ENCODE measurements around the gene SMAD7. TPM values are rescaled to one million over a fixed set of nuclear protein-coding genes. Genes with fewer than 3 reads are reported as not detected.

Gene SMAD7
- total RNA-seq, 2 experiments from 2014 or later = 23.8 to 24.1 TPM

DNA sequence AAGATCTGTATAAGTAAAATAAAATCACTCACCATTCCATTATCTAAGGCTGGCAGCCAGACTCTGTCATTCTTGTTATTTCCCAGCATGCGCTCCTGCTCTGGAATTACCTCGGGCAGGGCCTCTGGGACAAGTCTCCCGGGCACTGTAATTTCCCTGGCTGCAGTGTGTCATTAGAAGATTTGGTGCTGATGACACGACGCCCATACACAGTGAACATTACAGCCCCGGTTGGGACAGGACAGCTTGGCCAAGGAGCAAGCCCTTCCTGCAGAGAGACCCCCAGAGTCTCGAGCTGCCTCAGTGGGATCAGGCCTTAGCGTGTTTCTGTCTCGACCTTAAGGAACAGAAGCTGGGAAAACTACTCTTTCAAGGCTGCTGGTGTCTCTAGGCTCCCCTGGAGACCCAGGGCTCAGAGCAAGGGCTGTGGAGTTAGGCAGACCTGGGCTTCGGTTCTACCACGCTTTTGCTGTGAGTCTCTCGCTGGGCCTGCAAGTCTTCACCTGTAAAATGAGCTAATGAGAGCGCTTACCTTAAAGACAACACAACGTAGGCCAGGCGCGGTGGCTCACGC lies 39.7 kb downstream of the SMAD7 start:
- Mint-ChIP-seq H3K36me3 (ENCODE audit: low read depth) (no peaks in the 10 kb centered on the region), H3K27ac (no peak overlapping the region), H3K4me3 (no peak overlapping the region), H3K9me3 (ENCODE audit: insufficient read depth) (no peaks in the 10 kb centered on the region), H3K27me3 (ENCODE audit: low read depth) (peaks cover under 1% of the 10 kb centered on the region), H3K4me1 (ENCODE audit: low read depth) (peaks cover 49% of the 10 kb centered on the region)
- DNase-seq = no peak
- ATAC-seq = no peak
- ChIA-PET POLR2A (no interaction called here), CTCF (interaction anchor here (5.4 kb wide), 1 partner anchor 133 kb away, joined by 35 read pairs; no protein-coding TSS in a partner anchor)

DNA sequence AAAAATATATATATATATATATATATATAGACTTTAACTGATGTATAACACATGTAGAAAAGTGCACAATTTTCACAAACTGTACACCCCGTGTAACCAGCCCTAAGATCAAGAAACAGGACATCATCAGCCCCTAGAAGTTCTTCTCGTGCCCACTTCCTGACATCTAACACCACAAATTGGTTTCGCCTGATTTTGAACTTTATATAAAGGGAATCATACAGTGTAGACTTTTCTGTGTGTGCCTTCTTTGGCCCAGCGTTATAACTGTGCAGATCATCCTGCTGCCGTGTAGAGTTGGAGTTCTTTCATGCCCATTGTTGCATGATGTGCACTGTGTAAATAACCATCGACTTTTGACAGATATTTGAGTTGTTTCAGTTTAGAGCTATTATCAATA lies 41.0 kb downstream of the SMAD7 start:
- CTCF ChIA-PET = interaction anchor here (1.0 kb wide), 1 partner anchor 133 kb away, joined by 3 read pairs; no protein-coding TSS in a partner anchor
- POLR2A ChIA-PET = interaction anchor here (0.6 kb wide), 1 partner anchor 35 kb away, joined by 4 read pairs; no protein-coding TSS in a partner anchor

DNA sequence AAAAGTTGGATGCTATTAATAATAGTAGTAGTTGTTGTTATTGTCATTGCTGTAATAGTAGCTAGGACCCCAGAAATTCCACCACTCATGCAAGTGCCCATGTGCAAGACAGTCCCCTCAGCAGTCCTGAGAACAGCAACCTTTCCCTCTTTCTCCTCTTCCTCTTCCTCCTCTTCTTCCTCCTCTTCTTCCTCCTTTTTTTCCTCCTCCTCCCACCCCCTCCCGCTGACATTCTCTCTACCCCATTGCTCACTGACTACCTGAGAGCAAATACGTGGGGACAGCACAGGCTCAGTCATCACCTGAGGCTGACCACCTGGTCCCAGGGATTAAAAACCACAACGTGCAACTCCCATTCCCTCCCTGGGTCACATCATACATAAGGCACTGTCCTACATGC lies 41.8 kb downstream of the SMAD7 start:
- H3K4me3 Mint-ChIP-seq = no peak overlapping the region
- peaks cover 2% of the 10 kb centered on the region for H3K27me3 Mint-ChIP-seq (ENCODE audit: low read depth)
- peaks cover 8% of the 10 kb centered on the region for H3K36me3 Mint-ChIP-seq (ENCODE audit: low read depth)
- no peak for DNase-seq
- peaks cover 30% of the 10 kb centered on the region for H3K4me1 Mint-ChIP-seq (ENCODE audit: low read depth)
- ATAC-seq = no peak
- peak overlapping the region; percentile 32 for H3K27ac Mint-ChIP-seq
- ChIA-PET CTCF (no interaction called here), POLR2A (no interaction called here)
- peaks cover 6% of the 10 kb centered on the region for H3K9me3 Mint-ChIP-seq (ENCODE audit: insufficient read depth)

More for the DNA sequence above, 41.0 kb downstream of the SMAD7 start:
- DNase-seq = peak; percentile 62
- H3K4me1 Mint-ChIP-seq (ENCODE audit: low read depth) = peaks cover 37% of the 10 kb centered on the region
- no peaks in the 10 kb centered on the region for H3K9me3 Mint-ChIP-seq (ENCODE audit: insufficient read depth)
- H3K27ac Mint-ChIP-seq = peak overlapping the region; percentile 59
- H3K27me3 Mint-ChIP-seq (ENCODE audit: low read depth) = peaks cover 2% of the 10 kb centered on the region
- peak overlapping the region; percentile 14 for H3K4me3 Mint-ChIP-seq
- H3K36me3 Mint-ChIP-seq (ENCODE audit: low read depth) = peaks cover 3% of the 10 kb centered on the region
- ATAC-seq = peak; percentile 87

DNA sequence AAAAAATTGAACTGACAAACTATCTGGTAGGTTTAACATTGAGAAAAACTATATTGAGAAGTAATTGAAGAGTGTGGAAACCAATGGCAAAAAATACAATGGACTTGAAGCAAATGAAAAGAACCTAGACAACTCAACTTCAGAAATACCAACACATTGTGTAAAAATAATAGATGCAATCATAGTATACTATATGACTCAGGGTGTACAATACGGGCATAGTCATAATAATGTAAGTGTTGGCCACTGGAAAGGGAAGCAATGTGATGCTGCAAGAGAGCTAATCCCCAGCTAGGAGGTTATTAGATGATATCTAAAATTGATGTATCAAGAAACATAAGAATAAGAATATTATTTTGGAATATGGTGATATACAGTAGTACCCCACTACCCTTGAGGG lies 45.3 kb downstream of the SMAD7 start:
- ATAC-seq (no peak), DNase-seq (no peak)
- Mint-ChIP-seq H3K4me3 (no peak overlapping the region), H3K27me3 (ENCODE audit: low read depth) (peaks cover 2% of the 10 kb centered on the region), H3K9me3 (ENCODE audit: insufficient read depth) (peaks cover 6% of the 10 kb centered on the region), H3K4me1 (ENCODE audit: low read depth) (peaks cover 28% of the 10 kb centered on the region), H3K36me3 (ENCODE audit: low read depth) (peaks cover 10% of the 10 kb centered on the region), H3K27ac (no peak overlapping the region)
- ChIA-PET CTCF (no interaction called here), POLR2A (no interaction called here)

DNA sequence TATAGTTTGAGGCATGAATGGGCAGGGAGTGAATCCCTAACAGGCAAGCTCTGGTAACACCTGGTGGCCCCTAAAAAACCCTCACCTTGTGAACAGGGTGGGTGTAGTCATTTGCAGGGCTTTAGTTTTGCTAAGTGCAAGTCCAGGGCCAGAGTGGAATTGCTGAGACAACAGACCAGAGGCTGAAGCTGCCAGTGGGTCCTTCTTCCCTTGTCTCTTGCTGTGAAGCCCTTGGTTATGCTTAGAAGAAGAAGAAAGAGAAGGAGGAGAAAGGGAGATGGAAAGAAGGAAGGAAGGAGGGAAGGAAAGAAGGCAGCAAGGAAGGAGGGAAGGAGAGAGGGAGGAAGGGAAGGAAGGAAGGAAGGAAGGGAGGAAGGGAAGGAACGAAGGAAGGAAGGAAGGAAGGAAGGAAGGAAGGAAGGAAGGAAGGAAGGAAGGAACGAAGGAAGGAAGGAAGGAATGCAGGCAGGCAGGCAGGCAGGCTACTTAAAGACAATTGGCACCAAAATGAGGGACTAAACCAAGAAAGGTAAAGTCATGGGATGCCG lies 45.8 kb downstream of the SMAD7 start:
- Mint-ChIP-seq H3K36me3 (ENCODE audit: low read depth) (peaks cover 10% of the 10 kb centered on the region), H3K27ac (no peak overlapping the region), H3K4me1 (ENCODE audit: low read depth) (peaks cover 27% of the 10 kb centered on the region), H3K9me3 (ENCODE audit: insufficient read depth) (peaks cover 6% of the 10 kb centered on the region), H3K4me3 (no peak overlapping the region), H3K27me3 (ENCODE audit: low read depth) (peaks cover 2% of the 10 kb centered on the region)
- CTCF ChIA-PET = interaction anchor here (0.9 kb wide), 1 partner anchor 33 kb away, joined by 3 read pairs; no protein-coding TSS in a partner anchor
- DNase-seq (no peak), ATAC-seq (no peak)
- POLR2A ChIA-PET = no interaction called here

DNA sequence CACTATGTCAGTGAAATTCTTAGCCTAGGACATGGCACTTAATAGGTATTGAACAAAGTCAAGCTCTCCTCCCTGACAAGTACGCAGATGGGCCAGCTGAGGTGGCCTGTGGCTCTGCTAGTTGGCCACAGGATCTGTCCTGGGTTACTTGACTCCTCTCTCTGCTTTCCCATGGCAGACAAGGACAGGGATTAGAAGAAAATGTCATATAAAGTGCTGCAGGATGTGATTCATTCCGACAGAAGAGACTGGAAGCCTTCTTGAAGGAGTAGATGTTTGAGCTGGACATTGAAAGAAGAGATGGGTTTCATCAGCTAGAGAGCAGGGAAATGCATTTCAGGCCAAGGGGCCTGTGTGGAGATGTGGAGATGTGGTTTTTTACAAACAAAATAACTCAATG lies 46.7 kb downstream of the SMAD7 start:
- H3K27ac Mint-ChIP-seq = no peak overlapping the region
- CTCF ChIA-PET = interaction anchor here (0.9 kb wide), 1 partner anchor 34 kb away, joined by 3 read pairs; no protein-coding TSS in a partner anchor

DNA sequence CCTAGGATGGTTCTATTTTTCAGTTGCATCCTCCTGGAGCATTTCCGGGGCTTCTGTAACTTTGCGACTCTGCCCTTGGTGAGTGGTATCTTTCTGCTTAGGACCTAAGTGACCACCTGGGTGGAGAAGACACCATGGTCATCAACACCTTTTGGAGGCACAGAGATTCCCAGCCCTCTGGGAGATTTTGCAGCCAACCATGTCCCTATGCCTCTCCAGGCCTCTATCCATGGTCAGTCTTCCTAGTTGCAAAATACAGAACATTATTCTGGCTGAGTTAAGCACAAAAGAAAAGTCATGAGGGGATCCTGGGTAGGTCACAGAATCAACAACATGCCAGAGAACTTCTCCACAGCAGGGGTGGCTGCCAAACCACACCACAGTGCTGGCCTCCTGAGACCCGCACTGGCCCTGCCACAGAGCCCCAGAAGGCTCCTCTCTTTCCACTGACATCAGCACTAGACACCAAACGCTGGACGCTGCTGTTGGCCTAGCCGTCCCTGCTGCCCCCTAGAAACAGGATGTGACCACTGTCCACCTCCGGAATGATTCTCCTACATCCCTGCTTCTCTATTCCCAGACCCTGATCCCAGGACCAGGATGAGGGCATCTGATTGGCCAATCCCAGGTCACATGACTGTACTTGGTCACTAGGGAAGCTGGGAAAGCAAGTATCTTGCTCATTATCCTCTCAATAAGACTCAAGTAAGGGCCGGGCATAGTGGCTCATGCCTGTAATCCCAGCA lies 47.7 kb downstream of the SMAD7 start:
- Mint-ChIP-seq H3K27me3 (ENCODE audit: low read depth) (peaks cover 2% of the 10 kb centered on the region), H3K4me3 (no peak overlapping the region), H3K27ac (no peak overlapping the region)

More for the DNA sequence above, 46.7 kb downstream of the SMAD7 start:
- ATAC-seq = no peak
- Mint-ChIP-seq H3K9me3 (ENCODE audit: insufficient read depth) (peaks cover 11% of the 10 kb centered on the region), H3K36me3 (ENCODE audit: low read depth) (peaks cover 10% of the 10 kb centered on the region), H3K27me3 (ENCODE audit: low read depth) (peaks cover 2% of the 10 kb centered on the region), H3K4me3 (no peak overlapping the region), H3K4me1 (ENCODE audit: low read depth) (peaks cover 27% of the 10 kb centered on the region)
- DNase-seq = no peak
- POLR2A ChIA-PET = interaction anchor here (0.5 kb wide), 1 partner anchor 30 kb away, joined by 3 read pairs; no protein-coding TSS in a partner anchor

DNA sequence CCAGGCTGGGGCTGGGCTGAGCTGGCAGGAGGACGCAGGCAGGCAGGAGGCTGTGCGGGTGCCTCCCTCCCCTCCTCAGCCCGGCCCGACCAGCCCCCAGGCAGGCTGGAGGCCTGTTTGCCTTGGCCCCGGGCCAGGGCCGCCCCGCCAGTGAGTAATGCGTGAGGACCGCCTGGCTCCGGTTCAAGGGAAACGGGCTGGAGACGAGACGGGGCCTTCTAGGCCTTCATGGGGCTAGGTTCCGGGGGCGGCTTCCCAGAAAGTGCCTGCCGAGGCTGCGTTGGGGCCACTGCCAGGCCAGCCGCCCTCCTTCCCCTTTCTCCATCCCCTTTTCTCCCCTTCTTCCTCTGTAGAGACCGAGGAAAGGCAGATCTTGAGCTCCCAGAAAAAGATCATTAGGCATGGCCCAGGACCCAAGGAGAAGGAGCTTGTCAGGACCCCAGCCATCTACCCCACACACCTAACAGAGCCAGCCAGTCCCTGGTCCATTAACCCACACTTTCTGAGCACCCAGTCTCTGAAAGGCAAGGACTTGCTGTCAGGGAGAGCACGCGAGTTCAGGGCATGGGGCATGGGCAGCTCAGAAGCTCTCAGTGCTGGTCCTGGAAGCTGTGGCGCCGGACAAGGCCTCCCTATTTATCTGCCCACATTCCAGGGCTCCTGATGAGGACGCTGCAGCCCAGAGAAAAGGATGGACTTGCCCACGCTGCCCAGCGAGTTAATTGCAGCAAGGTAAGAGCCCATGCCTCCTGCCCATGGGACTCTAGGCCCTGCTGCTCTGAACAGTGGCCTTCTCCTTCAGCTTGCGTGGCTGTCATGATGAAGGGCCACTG lies 48.5 kb downstream of the SMAD7 start:
- H3K27me3 Mint-ChIP-seq (ENCODE audit: low read depth) = peaks cover 2% of the 10 kb centered on the region
- H3K9me3 Mint-ChIP-seq (ENCODE audit: insufficient read depth) = peaks cover 11% of the 10 kb centered on the region
- DNase-seq (no peak), ATAC-seq (no peak)
- no peak overlapping the region for H3K4me3 Mint-ChIP-seq
- ChIA-PET CTCF (no interaction called here), POLR2A (no interaction called here)
- H3K36me3 Mint-ChIP-seq (ENCODE audit: low read depth) = peaks cover 10% of the 10 kb centered on the region
- H3K4me1 Mint-ChIP-seq (ENCODE audit: low read depth) = peaks cover 22% of the 10 kb centered on the region
- no peak overlapping the region for H3K27ac Mint-ChIP-seq

More for the DNA sequence above, 47.7 kb downstream of the SMAD7 start:
- POLR2A ChIA-PET = interaction anchor here (0.5 kb wide), 1 partner anchor 31 kb away, joined by 3 read pairs; no protein-coding TSS in a partner anchor
- Mint-ChIP-seq H3K4me1 (ENCODE audit: low read depth) (peaks cover 23% of the 10 kb centered on the region), H3K9me3 (ENCODE audit: insufficient read depth) (peaks cover 11% of the 10 kb centered on the region), H3K36me3 (ENCODE audit: low read depth) (peaks cover 10% of the 10 kb centered on the region)
- DNase-seq (no peak), ATAC-seq (no peak)
- CTCF ChIA-PET = no interaction called here

DNA sequence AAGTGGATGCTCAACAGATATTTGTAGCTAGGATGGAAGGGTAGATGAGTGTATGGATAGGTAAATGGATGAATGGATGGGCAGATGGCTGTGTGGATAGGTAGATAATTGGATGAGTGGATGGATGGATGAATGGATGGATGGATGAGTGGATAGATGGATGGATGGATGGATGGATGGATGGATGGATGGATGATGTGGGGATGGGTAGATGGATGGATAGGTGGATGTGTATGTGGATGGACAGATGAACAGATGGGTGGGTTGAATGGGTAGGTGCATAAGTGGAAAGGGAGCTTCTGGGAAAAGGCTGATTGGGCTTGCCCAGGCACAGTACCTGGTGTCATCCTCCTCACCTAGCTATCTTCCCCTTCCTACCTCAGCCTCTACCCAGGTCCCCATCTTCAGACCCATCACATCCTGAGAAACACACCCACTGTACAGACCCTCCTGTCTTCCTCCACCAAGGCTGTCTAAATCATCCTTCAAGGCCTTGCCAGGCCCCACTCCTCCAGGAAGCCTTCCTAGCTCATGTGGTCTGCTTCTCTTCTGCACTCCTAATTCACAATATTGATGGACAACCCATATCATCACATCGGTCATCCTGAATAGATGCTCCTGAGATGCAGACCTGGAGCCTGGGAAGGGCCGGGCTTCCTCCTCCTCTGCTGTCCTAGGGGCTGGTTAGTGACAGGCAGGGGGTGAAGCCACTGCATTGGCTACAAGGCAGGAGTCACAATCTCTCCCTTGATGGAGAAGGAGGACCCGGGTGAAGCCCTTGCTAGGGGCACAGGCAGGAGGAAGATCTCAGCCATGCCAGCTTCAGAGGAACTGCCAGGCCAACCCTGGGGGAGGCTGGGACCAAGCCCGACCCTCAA lies 49.4 kb downstream of the SMAD7 start:
- ATAC-seq (no peak), DNase-seq (no peak)
- POLR2A ChIA-PET = no interaction called here
- H3K36me3 Mint-ChIP-seq (ENCODE audit: low read depth) = peaks cover 10% of the 10 kb centered on the region
- H3K4me3 Mint-ChIP-seq = no peak overlapping the region
- H3K9me3 Mint-ChIP-seq (ENCODE audit: insufficient read depth) = peaks cover 11% of the 10 kb centered on the region
- CTCF ChIA-PET = no interaction called here
- no peak overlapping the region for H3K27ac Mint-ChIP-seq
- H3K4me1 Mint-ChIP-seq (ENCODE audit: low read depth) = peaks cover 30% of the 10 kb centered on the region
- H3K27me3 Mint-ChIP-seq (ENCODE audit: low read depth) = peaks cover 2% of the 10 kb centered on the region

DNA sequence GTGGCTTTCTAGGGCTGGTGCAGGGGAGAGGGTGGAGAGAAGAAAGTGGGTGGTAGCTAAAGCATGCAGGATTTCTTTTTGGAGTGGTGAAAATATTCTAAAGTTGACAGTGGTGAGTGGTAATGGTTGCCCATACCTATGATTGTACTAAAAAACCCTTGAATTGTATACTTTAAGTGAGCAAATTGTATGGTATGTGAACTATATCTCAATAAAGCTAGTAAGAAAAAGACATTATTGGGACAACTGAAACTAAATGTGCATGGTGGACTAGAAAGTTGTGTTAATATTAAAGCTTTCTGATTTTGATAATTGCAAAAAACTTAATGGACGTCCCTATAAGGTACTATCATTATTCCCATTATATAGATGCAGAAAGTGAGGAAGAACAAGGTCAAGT lies 50.3 kb downstream of the SMAD7 start:
- Mint-ChIP-seq H3K36me3 (ENCODE audit: low read depth) (peaks cover 10% of the 10 kb centered on the region), H3K9me3 (ENCODE audit: insufficient read depth) (peaks cover 11% of the 10 kb centered on the region), H3K27ac (no peak overlapping the region), H3K27me3 (ENCODE audit: low read depth) (no peaks in the 10 kb centered on the region), H3K4me3 (no peak overlapping the region), H3K4me1 (ENCODE audit: low read depth) (peaks cover 34% of the 10 kb centered on the region)
- POLR2A ChIA-PET = no interaction called here
- DNase-seq (no peak), ATAC-seq (no peak)
- CTCF ChIA-PET = no interaction called here
